BLaER1 treated with 17β-estradiol and CSF1 and Interleukin-3, amounts not matched to agents 10 nM and 100 nM (cell line): Measurements from ENCODE around the gene ADCY6.

Experiments
- H3K27ac ChIP-seq, 11 experiments: shearing (Covaris generic); formaldehyde crosslinking; 2 replicates each; pipeline ENCODE4 v1.8.1; 2022
- H3K27me3 ChIP-seq, 11 experiments: shearing (Covaris generic); formaldehyde crosslinking; 2 replicates each; pipeline ENCODE4 v1.8.1; 2022
- H3K36me3 ChIP-seq, 11 experiments: shearing (Covaris generic); formaldehyde crosslinking; 2 replicates each; pipeline ENCODE4 v1.8.1; 2022
- H3K4me1 ChIP-seq, 10 experiments: shearing (Covaris generic); formaldehyde crosslinking; 2 replicates each; pipeline ENCODE4 v1.8.1; 2022
- H3K4me2 ChIP-seq, 11 experiments: shearing (Covaris generic); formaldehyde crosslinking; 2 replicates each; pipeline ENCODE4 v1.8.1; 2022
- H3K4me3 ChIP-seq, 10 experiments: shearing (Covaris generic); formaldehyde crosslinking; 2 replicates each; pipeline ENCODE4 v1.8.1; 2022
- H3K9ac ChIP-seq, 11 experiments: shearing (Covaris generic); formaldehyde crosslinking; 2 replicates each; pipeline ENCODE4 v1.8.1; 2022
- H3K9me3 ChIP-seq, 11 experiments: shearing (Covaris generic); formaldehyde crosslinking; replicated peaks in 1 of 11; 2 replicates each; pipeline ENCODE4 v1.8.1; 2022
- H4K20me1 ChIP-seq, 11 experiments: shearing (Covaris generic); formaldehyde crosslinking; 2 replicates each; pipeline ENCODE4 v1.8.1; 2022
- Cebpa-rat ChIP-seq, 11 experiments: shearing (Covaris generic); IDR thresholded peaks; 2 replicates each; pipeline ENCODE4 v1.8.1; 2022

Gene ADCY6

DNA sequence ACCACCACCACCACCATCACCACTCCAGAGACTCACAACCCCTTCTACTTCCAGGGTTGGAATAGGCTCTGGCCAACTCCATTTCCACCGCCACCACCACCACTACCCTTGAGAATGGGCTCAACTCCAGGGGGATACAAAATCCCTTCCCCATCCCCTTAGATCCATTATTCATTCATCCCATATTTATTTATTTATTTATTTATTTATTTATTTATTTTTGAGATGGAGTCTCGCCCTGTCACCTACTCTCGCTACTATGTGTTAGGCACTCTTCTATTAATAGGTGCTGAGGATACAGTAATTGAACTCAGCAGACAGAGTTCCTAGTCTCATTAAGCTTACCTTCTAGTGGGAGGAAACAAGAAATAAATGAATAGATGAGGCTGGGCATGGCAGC, 4.8 kb upstream of the ADCY6 start:
- TF ChIP-seq Cebpa-rat (IDR thresholded peaks at IDR 0.05), result no peak
- H3K4me2 ChIP-seq, result peak overlapping the region in 3 of 11 experiments; percentile 30 to 40 (median 38); a peak in 2 of 22 replicates
- no peaks in the 10 kb centered on the region for H4K20me1 ChIP-seq

GRCh38 chr12:48789858-48790326, 1.0 kb upstream of the ADCY6 start:
- H3K4me1 ChIP-seq, result peaks cover 22 to 58% (median 50%) of the 10 kb centered on the region in 10 experiments
- peak overlapping the region in 2 of 11 experiments; percentile 77 to 85; a peak in 1 of 22 replicates for H3K27ac ChIP-seq
- peaks cover 0 to 8% (median 0%) of the 10 kb centered on the region in 11 experiments; a peak in 2 of 22 replicates for H4K20me1 ChIP-seq
- no peaks in the 10 kb centered on the region for H3K36me3 ChIP-seq
- no peak for TF ChIP-seq Cebpa-rat (IDR thresholded peaks at IDR 0.05)
- H3K27me3 ChIP-seq, result no peaks in the 10 kb centered on the region
- H3K4me2 ChIP-seq, result peak overlapping the region; percentile 83 to 99 (median 97)
- H3K4me3 ChIP-seq, result peak overlapping the region in 8 of 10 experiments; percentile 79 to 96 (median 88); a peak in 13 of 20 replicates
- H3K9ac ChIP-seq, result peak overlapping the region in 5 of 11 experiments; percentile 86 to 88 (median 87); a peak in 6 of 22 replicates
- H3K9me3 ChIP-seq, result no peaks in the 10 kb centered on the region

More for the DNA sequence above, 4.8 kb upstream of the ADCY6 start:
- Histone ChIP-seq H3K27me3 (no peaks in the 10 kb centered on the region), H3K27ac (no peak overlapping the region), H3K4me1 (peaks cover 14 to 45% (median 38%) of the 10 kb centered on the region in 10 experiments), H3K9me3 (no peaks in the 10 kb centered on the region), H3K36me3 (no peaks in the 10 kb centered on the region), H3K9ac (no peak overlapping the region), H3K4me3 (no peak overlapping the region)

DNA sequence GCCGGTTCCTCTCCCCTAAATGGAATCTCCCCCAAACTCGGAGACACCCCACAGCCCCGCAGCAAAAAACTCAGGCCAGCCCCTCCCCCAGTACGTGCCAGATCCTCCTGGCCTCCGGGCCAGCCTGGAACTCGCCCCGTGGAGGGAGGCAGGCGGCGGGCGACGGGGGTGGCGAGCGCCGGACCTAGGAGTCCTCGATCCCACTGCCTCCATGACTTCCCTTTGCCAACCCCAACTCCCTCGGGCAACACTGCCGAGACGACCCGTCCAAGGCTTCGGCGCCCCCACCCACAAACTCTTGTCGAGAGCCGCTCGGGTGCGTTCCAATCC, 400 bp downstream of the ADCY6 start:
- Histone ChIP-seq H3K9ac (peak overlapping the region; percentile 79 to 91 (median 86)), H3K9me3 (no peaks in the 10 kb centered on the region)

DNA sequence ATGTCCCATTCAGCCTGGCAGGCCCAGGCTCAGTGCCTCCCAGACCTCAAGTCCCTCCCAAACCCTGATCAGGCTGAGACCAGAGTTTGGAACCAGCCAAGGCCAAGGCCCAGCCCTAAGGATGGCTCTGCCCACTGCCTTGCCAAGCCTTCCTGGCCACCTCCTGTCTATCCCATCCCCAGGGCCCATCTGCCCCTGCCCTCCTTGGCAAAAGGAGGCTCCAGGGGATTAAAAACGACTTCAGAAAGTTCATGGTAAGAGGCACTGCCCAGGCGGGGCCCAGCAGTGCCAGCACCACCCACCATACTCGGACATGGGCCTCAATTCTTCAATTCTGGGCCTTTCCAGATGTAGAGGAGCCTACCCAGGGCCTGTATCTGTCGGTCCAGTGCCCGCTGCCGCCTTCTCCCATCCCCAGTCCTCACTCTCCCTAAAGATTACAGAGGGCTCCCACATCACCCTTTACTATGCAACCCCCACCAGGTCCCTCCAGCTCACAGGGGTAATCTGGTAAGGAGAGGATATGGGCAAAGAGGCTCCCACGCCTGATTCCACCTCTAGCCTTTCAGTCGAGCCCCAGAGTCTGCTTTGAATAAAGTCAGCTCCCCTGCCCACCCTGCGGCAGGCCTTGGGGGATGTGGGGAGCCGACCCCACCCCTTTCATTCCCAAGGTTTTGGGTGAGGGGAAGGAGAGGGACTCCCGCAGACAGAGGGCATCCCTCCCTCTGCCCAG, 932 bp downstream of the ADCY6 start:
- Histone ChIP-seq H3K9me3 (0 out of 22 replicates have a peak, but pooled peaks cover 0 to 2% (median 0%) of the 10 kb centered on the region in 11 experiments), H3K36me3 (peaks cover under 1 to 5% (median 3%) of the 10 kb centered on the region in 11 experiments; a peak in 17 of 22 replicates), H3K27ac (peak overlapping the region; percentile 65 to 85 (median 79); a peak in 21 of 22 replicates), H3K9ac (peak overlapping the region; percentile 79 to 91 (median 86)), H3K4me1 (peaks cover 22 to 64% (median 55%) of the 10 kb centered on the region in 10 experiments), H4K20me1 (peaks cover 0 to 8% (median 0%) of the 10 kb centered on the region in 11 experiments; a peak in 2 of 22 replicates), H3K4me3 (peak overlapping the region; percentile 79 to 96 (median 85)), H3K27me3 (no peaks in the 10 kb centered on the region), H3K4me2 (peak overlapping the region; percentile 92 to 99 (median 97))
- TF ChIP-seq Cebpa-rat (IDR thresholded peaks at IDR 0.05), result no peak

More for the DNA sequence above, 400 bp downstream of the ADCY6 start:
- Histone ChIP-seq H3K27me3 (no peaks in the 10 kb centered on the region), H4K20me1 (peaks cover 0 to 8% (median 0%) of the 10 kb centered on the region in 11 experiments; a peak in 2 of 22 replicates), H3K36me3 (no peaks in the 10 kb centered on the region; a peak in 1 of 22 replicates), H3K27ac (peak overlapping the region; percentile 65 to 85 (median 79)), H3K4me1 (peaks cover 22 to 58% (median 50%) of the 10 kb centered on the region in 10 experiments), H3K4me2 (peak overlapping the region; percentile 92 to 99 (median 97)), H3K4me3 (peak overlapping the region; percentile 79 to 96 (median 85))
- no peak for TF ChIP-seq Cebpa-rat (IDR thresholded peaks at IDR 0.05)

- Histone ChIP-seq H3K4me3 (peak overlapping the region; percentile 79 to 96 (median 85); a peak in 18 of 20 replicates), H3K36me3 (peaks cover 9 to 15% (median 13%) of the 10 kb centered on the region in 11 experiments; a peak in 18 of 22 replicates), H3K4me1 (peaks cover 25 to 74% (median 66%) of the 10 kb centered on the region in 10 experiments), H3K27me3 (no peaks in the 10 kb centered on the region), H3K4me2 (peak overlapping the region; percentile 92 to 99 (median 97)), H4K20me1 (peaks cover 0 to 8% (median 0%) of the 10 kb centered on the region in 11 experiments; a peak in 2 of 22 replicates), H3K9ac (peak overlapping the region in 10 of 11 experiments; percentile 79 to 91 (median 86); a peak in 17 of 22 replicates), H3K27ac (peak overlapping the region in 3 of 11 experiments; percentile 77 to 82 (median 80); a peak in 5 of 22 replicates), H3K9me3 (0 out of 22 replicates have a peak, but pooled peaks cover 0 to 7% (median 0%) of the 10 kb centered on the region in 11 experiments)
- no peak for TF ChIP-seq Cebpa-rat (IDR thresholded peaks at IDR 0.05)
These were observed 2.0 kb downstream of the ADCY6 start for GRCh38 chr12:48786591-48787544.

GRCh38 chr12:48783432-48783831, 5.5 kb downstream of the ADCY6 start:
- Histone ChIP-seq H3K9me3 (0 out of 22 replicates have a peak, but pooled peaks cover 0 to 7% (median 0%) of the 10 kb centered on the region in 11 experiments), H3K4me1 (peaks cover 58 to 99% (median 92%) of the 10 kb centered on the region in 10 experiments), H3K27me3 (no peaks in the 10 kb centered on the region), H3K27ac (peak overlapping the region in 2 of 11 experiments; percentile 93 to 98; a peak in 1 of 22 replicates), H3K36me3 (peaks cover 9 to 16% (median 13%) of the 10 kb centered on the region in 11 experiments; a peak in 18 of 22 replicates), H3K4me3 (no peak overlapping the region), H4K20me1 (peaks cover 0 to 8% (median 0%) of the 10 kb centered on the region in 11 experiments; a peak in 2 of 22 replicates), H3K4me2 (peak overlapping the region in 3 of 11 experiments; percentile 15 to 95 (median 92); a peak in 2 of 22 replicates), H3K9ac (no peak overlapping the region)
- TF ChIP-seq Cebpa-rat (IDR thresholded peaks at IDR 0.05), result no peak

DNA sequence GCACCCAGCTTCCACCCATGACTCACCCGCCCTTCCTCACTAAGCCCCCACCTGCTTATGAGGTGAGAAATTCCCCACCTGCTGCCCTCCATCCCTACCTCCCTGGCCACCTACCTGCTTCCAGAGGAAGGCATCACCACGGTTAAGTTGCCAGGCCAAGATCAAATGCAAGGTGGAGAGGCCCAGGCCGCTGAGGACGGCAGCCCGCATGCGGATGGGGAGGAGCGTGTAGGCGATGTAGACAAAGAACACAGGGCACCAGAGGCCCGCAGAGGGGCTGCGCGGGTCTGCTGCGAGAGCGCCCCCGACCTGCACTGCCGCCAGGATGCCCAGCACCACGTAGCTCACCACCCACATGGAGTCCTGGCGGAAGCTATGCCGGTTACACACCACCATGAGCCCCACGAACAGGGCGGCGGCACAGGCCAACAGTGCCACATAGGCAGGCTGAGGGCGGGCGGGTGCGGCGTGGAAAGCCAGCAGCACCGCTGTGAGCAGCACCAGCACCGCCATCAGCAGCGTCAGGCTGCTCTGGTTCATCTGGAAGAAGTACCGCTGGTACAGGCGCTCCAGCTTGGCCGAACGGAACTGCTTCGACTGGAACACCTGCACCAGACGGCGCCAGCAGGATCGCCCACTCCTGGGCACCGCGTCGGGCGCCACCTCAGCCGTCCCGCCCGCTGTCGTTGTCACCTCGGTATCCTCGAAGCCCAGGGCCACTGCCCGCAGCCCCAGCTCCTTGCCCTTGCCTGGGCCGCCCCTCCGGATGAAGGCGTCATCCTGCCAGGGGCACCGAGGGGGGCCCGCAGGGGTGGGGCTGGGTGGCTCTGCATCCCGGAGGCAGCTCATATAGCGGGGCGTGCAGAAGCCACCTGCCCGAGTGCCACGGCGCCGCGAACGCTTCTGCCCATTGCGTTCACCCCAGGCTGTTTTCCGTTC, 6.2 kb downstream of the ADCY6 start:
- no peak for TF ChIP-seq Cebpa-rat (IDR thresholded peaks at IDR 0.05)
- Histone ChIP-seq H3K27me3 (no peaks in the 10 kb centered on the region), H4K20me1 (peaks cover 0 to 6% (median 0%) of the 10 kb centered on the region in 11 experiments; a peak in 2 of 22 replicates), H3K9ac (0 out of 22 replicates have a peak overlapping the region, but pooled peaks of 2 of the 11 experiments have one; percentile 23 to 84), H3K4me2 (peak overlapping the region in 9 of 11 experiments; percentile 91 to 99 (median 95); a peak in 16 of 22 replicates), H3K27ac (peak overlapping the region in 7 of 11 experiments; percentile 90 to 98 (median 93); a peak in 10 of 22 replicates), H3K4me1 (peaks cover 54 to 99% (median 92%) of the 10 kb centered on the region in 10 experiments), H3K4me3 (no peak overlapping the region), H3K36me3 (peaks cover 9 to 21% (median 16%) of the 10 kb centered on the region in 11 experiments; a peak in 19 of 22 replicates), H3K9me3 (0 out of 22 replicates have a peak, but pooled peaks cover 0 to 7% (median 0%) of the 10 kb centered on the region in 11 experiments)
